K562 (cell line): ENCODE measurements around the gene WTAP. TPM values are rescaled to one million over a fixed set of nuclear protein-coding genes. Genes with fewer than 3 reads are reported as not detected.

Experiments used
- ARID3A ChIP-seq: IDR thresholded peaks from 2 replicates; pipeline ENCODE4 v1.6.1; 2012; ENCODE audit warnings: low read depth, low read length, improper control_type of control experiment, borderline replicate concordance
- ATF1 ChIP-seq, 2 experiments: fragments of 450-650 bp in 1 of 2; IDR thresholded peaks; 2 replicates each; pipeline ENCODE4 v1.6.1; 2016; ENCODE audit warnings: missing compliant biosample characterization in 1 of 2, missing genetic modification characterization in 1 of 2
- CBFA2T2 ChIP-seq: fragments of 450-650 bp; conservative IDR thresholded peaks from 2 replicates; pipeline ENCODE4 v1.6.1; 2017; ENCODE audit warnings: mild to moderate bottlenecking
- CHD1 ChIP-seq: fragments of 200-600 bp; sonication (generic); IDR thresholded peaks from one replicate; pipeline ENCODE4 v1.6.1; 2012; ENCODE audit warnings: mild to moderate bottlenecking, moderate library complexity, low read length, inconsistent platforms
- ELF2 ChIP-seq: fragments of 250-450 bp; sonication (Bioruptor Pico); IDR thresholded peaks from 2 replicates; pipeline ENCODE4 v1.5.0; 2021; ENCODE audit warnings: mild to moderate bottlenecking
- GATA2 ChIP-seq: sonication (generic); formaldehyde crosslinking; IDR thresholded peaks from 2 replicates; pipeline ENCODE4 v1.4.0; 2020; ENCODE audit warnings: mild to moderate bottlenecking, missing genetic modification reagents
- MED1 ChIP-seq: sonication (generic); formaldehyde crosslinking; IDR thresholded peaks from 2 replicates; pipeline ENCODE4 v1.8.1; 2023; ENCODE audit warnings: missing genetic modification reagents, borderline replicate concordance
- MNT ChIP-seq, 2 experiments: fragments of 450-650 bp; conservative IDR thresholded peaks; 2 replicates each; pipeline ENCODE4 v1.6.1; 2017; ENCODE audit warnings: mild to moderate bottlenecking in 2 of 2, moderate library complexity in 2 of 2
- MXI1 ChIP-seq: IDR thresholded peaks from 2 replicates; pipeline ENCODE4 v1.6.1; 2011; ENCODE audit warnings: low read depth, mild to moderate bottlenecking, improper control_type of control experiment, low read length
- NUFIP1 ChIP-seq: fragments of 450-650 bp; IDR thresholded peaks from 2 replicates; pipeline ENCODE4 v1.6.1; 2018; ENCODE audit not compliant: partially characterized antibody
- PHTF2 ChIP-seq: fragments of 250-450 bp; sonication (Bioruptor Pico); IDR thresholded peaks from 2 replicates; pipeline ENCODE4 v1.5.0; 2021; ENCODE audit warnings: mild to moderate bottlenecking
- PTBP1 ChIP-seq: fragments of 200-400 bp; formaldehyde crosslinking; IDR thresholded peaks from 2 replicates; pipeline ENCODE4 v1.6.1; 2017; ENCODE audit warnings: low read depth, low read length
- SAFB ChIP-seq: fragments of 200-400 bp; formaldehyde crosslinking; IDR thresholded peaks from 2 replicates; pipeline ENCODE4 v1.6.1; 2017; ENCODE audit warnings: low read depth, low read length, borderline replicate concordance
- SIN3A ChIP-seq, 2 experiments: fragments of 150-350 bp in 1 of 2; IDR thresholded peaks; 2 replicates each; pipeline ENCODE4 v1.6.1; 2011 to 2016; ENCODE audit warnings: borderline replicate concordance in 2 of 2, low read depth in 2 of 2, low read length in 2 of 2, mild to moderate bottlenecking in 2 of 2, moderate library complexity in 2 of 2; ENCODE audit not compliant: control insufficient read depth in 1 of 2
- SMAD4 ChIP-seq: fragments of 250-450 bp; sonication (Bioruptor Pico); conservative IDR thresholded peaks from 2 replicates; pipeline ENCODE4 v1.8.0; 2021; ENCODE audit warnings: inconsistent platforms, mild to moderate bottlenecking, moderate library complexity
- TEAD4 ChIP-seq, 2 experiments: sonication (generic) in 1 of 2; formaldehyde crosslinking in 1 of 2; IDR thresholded peaks; 2 replicates each; pipeline versions ENCODE4 v1.6.1 to v1.8.0; 2012 to 2022; ENCODE audit warnings: borderline replicate concordance in 1 of 2, inconsistent platforms in 1 of 2, low read length in 1 of 2, mild to moderate bottlenecking in 1 of 2, missing genetic modification reagents in 1 of 2
- ZBTB7A ChIP-seq: IDR thresholded peaks from 2 replicates; pipeline ENCODE4 v1.6.1; 2011; ENCODE audit warnings: low read depth, mild to moderate bottlenecking, low read length, moderate library complexity, borderline replicate concordance; ENCODE audit not compliant: control insufficient read depth
- ZNF124 ChIP-seq: sonication (generic); formaldehyde crosslinking; IDR thresholded peaks from 2 replicates; pipeline ENCODE4 v1.8.1; 2022; ENCODE audit warnings: missing genetic modification reagents
- ZNF324 ChIP-seq: fragments of 250-450 bp; sonication (Bioruptor Pico); IDR thresholded peaks from 2 replicates; pipeline ENCODE4 v1.4.0; 2020; ENCODE audit warnings: mild to moderate bottlenecking
- ZNF41 ChIP-seq: fragments of 250-450 bp; sonication (Bioruptor Pico); conservative IDR thresholded peaks from 2 replicates; pipeline ENCODE4 v1.4.0; 2020; ENCODE audit warnings: mild to moderate bottlenecking
- ZNF766 ChIP-seq: fragments of 200-800 bp; sonication (Bioruptor generic); conservative IDR thresholded peaks from 2 replicates; pipeline ENCODE4 v1.6.1; 2016; ENCODE audit warnings: missing genetic modification characterization, missing compliant biosample characterization
- polyA plus RNA-seq, 8 experiments: library from polyadenylated mRNA; depleted of rRNA in 4 of 8; stranded (reverse) in 5 of 8; unstranded in 3 of 8; fragments of >200 nt; fragmentation: Nextera tagmentation in 2 of 8; fragmentation: Illumina TruSeq in 1 of 8; extraction: Ambion mirVana in 2 of 8; extraction: Trizol in 1 of 8; gene quantifications; 2 replicates each; pipeline versions ENCODE4 v1.2.1 to v1.2.3, GENCODE V29; 2011 to 2014; ENCODE audit warnings: inconsistent platforms in 1 of 8, missing spikeins in 1 of 8
- total RNA-seq, 7 experiments: library from RNA; depleted of rRNA in 6 of 7; stranded (reverse); fragments of >200 nt in 6 of 7; fragmentation: Illumina TruSeq in 2 of 7; extraction: Trizol in 2 of 7; gene quantifications; 2 replicates each; pipeline versions ENCODE4 v1.2.1 to v1.2.3, GENCODE V29; 2011 to 2021; ENCODE audit warnings: low replicate concordance in 1 of 7
- TF ChIP-seq, protein P1 (sequence below): sonication (generic); formaldehyde crosslinking; IDR thresholded peaks from 2 replicates; pipeline ENCODE4 v1.8.0; 2022; ENCODE audit warnings: missing genetic modification reagents, mild to moderate bottlenecking, borderline replicate concordance

The WTAP gene
- total and polyA plus RNA-seq, 9 of the 15 experiments (the other 6 are each of a cell fraction or from before 2014, with no cell fraction given): 52.4 to 156 (median 110) TPM

DNA sequence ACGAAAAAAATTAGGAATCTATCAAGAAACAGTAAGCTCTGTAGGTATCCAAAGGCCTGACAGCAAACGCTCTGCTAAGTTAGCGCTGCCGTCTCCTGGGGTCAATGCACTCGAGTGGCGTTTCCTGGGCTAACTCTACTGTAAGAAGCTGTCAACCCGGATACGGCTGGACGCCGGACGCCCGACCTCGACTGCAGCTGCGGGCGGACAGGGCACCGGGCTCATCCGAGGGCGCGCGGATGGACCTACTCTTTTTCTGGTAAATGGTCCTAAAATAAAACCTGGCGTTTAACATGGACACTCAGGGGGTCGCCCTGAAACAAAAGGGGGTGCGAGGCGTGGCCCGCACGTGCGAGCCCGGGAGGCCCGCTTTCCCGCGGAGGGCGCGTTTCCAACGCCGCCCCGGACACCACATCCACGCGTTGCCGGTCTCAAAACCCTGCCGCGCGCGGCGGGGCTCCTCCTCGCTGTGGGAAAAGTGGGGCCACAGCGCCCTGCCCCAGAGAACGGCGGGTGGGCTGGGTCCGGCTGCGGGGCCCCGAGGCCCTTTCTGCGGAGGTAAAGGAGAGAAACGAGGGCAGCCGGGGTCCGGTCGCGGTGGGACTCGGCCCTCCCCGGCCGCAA, 61.6 kb downstream of the WTAP start (continued):
- TF ChIP-seq ZNF41 (CRISPR knock-in tag): no peak
- TF ChIP-seq ELF2 (CRISPR knock-in tag): no peak
- TF ChIP-seq, protein P1, sequence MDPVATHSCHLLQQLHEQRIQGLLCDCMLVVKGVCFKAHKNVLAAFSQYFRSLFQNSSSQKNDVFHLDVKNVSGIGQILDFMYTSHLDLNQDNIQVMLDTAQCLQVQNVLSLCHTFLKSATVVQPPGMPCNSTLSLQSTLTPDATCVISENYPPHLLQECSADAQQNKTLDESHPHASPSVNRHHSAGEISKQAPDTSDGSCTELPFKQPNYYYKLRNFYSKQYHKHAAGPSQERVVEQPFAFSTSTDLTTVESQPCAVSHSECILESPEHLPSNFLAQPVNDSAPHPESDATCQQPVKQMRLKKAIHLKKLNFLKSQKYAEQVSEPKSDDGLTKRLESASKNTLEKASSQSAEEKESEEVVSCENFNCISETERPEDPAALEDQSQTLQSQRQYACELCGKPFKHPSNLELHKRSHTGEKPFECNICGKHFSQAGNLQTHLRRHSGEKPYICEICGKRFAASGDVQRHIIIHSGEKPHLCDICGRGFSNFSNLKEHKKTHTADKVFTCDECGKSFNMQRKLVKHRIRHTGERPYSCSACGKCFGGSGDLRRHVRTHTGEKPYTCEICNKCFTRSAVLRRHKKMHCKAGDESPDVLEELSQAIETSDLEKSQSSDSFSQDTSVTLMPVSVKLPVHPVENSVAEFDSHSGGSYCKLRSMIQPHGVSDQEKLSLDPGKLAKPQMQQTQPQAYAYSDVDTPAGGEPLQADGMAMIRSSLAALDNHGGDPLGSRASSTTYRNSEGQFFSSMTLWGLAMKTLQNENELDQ (CRISPR knock-in tag): 0 out of 2 replicates have a peak, but pooled peaks have one; percentile 75
- TF ChIP-seq CBFA2T2: no peak
- TF ChIP-seq SAFB: peak; percentile 70
- TF ChIP-seq ATF1 (CRISPR knock-in tag; IDR thresholded peaks at IDR 0.05): no peak
- TF ChIP-seq ATF1 (tag; IDR thresholded peaks at IDR 0.05): no peak
- 0 out of 2 replicates have a peak, but pooled peaks have one; percentile 51 for TF ChIP-seq PTBP1
- peak; percentile 73 to 88; a peak in 3 of 4 replicates for TF ChIP-seq MNT (conservative IDR thresholded peaks at IDR 0.05)
- no peak for TF ChIP-seq ZNF324 (CRISPR knock-in tag)
- no peak for TF ChIP-seq NUFIP1
- 0 out of 2 replicates have a peak, but pooled peaks have one; percentile 0 for TF ChIP-seq TEAD4 (IDR thresholded peaks at IDR 0.05; ENCODE audit: low read length)
- no peak for TF ChIP-seq TEAD4 (CRISPR knock-in tag; IDR thresholded peaks at IDR 0.05; ENCODE audit: borderline replicate concordance)
- TF ChIP-seq ZNF124: 0 out of 2 replicates have a peak, but pooled peaks have one; percentile 56
- TF ChIP-seq SIN3A (IDR thresholded peaks at IDR 0.05; ENCODE audit: borderline replicate concordance in 2 of 2, control insufficient read depth in 1 of 2, low read depth in 2 of 2, low read length in 2 of 2): peak; percentile 73 to 85; a peak in 2 of 4 replicates
- peak; percentile 80; the same call in 1 of the 2 replicates for TF ChIP-seq PHTF2
- TF ChIP-seq ZNF766: no peak
- no peak for TF ChIP-seq ARID3A
- no peak for TF ChIP-seq SMAD4
- TF ChIP-seq MED1: no peak
- peak; percentile 93 for TF ChIP-seq CHD1
- peak; percentile 29; the same call in 1 of the 2 replicates for TF ChIP-seq MXI1
- peak; percentile 18; the same call in 1 of the 2 replicates for TF ChIP-seq ZBTB7A
- 0 out of 2 replicates have a peak, but pooled peaks have one; percentile 7 for TF ChIP-seq GATA2
